Islet of Langerhans (tissue), 1 donor: Measurements from ENCODE around the gene SCYGR3.

Source experiments
- FAIRE-seq: peaks from one replicate; lab custom pipeline; 2011; peaks lifted over from hg19 to GRCh38; lab: Jason Lieb, UNC

SCYGR3 gene, protein sequence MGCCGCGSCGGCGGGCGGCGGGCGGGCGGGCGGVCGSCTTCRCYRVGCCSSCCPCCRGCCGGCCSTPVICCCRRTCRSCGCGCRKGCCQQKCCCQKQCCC

DNA sequence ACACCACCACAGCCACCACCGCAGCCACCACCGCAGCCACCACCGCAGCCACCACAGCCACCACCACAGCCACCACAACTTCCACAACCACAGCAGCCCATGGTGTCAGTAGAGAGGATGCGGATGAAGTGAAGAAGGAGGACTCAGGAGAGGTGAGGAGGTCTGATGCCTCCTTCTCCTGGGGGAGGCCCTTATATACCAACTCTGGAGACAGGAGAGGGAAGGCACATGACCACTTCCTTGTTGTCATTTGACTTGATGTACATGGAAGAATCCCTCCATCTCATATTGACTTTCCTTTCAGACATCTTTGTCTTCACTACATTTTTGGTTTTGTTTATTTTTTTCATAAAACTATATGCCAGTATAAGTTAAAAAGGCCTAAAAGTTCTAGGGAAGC is at the start of gene SCYGR3:
SCYGR3 (minus strand) TSS at position 101 of the 400 bp plus-strand sequence; CDS start at position 101, 0 bp downstream.
- FAIRE-seq = no peak

DNA sequence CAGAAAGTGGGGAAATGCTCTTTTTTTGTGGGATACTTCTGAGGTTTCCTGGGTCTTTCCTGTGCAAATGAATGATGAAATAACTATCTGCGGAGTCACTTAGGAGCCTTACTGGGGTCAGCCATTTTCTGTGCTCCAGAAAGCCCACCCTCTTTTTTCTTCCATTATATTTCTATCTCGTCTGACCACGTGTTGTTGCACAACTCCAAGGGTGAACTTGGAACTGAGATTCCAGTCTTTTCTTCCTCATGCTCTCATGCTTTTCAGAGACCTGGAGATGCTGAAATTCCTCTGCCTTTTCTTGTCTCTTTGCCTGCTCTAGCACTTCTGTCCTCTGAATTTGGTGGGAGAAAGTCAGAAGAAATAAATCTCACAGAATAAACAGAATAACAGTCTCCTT is 47.2 kb upstream of the SCYGR3 start:
- FAIRE-seq = no peak

DNA sequence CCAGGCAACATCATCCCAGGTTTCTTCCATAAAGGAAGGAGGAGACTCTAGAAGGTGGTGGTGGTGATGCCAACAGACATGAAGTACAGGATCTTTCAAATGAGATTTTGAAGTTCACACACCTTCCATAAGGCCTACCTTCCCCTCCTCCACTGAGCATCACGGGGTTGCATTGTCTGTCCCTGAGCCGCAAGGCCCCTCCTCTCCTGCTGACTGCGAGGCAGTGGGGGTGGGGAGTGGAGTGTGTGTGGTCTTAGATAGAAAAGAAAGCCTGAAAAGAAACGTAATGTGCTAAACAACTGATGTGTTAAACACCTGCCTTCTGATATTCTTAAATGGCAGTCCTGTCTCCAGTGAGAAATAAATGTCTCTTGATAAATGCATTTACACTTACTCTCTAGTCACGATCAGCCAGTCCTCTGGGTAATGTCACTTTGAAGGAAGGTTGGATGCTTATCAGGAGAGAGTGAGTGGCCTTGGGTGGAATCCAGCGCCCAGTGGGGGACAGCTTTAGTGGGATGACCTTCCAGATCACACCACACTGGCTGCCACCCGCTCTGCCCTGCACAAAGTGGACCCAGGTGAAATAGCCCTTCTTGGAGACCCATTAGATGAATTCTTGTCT is 46.5 kb upstream of the SCYGR3 start:
- FAIRE-seq = no peak

- FAIRE-seq = no peak
These were observed 42.7 kb upstream of the SCYGR3 start for GRCh38 chr2:227657199-227657845.

- peak; percentile 43 for FAIRE-seq
These were observed 40.8 kb upstream of the SCYGR3 start for GRCh38 chr2:227655454-227655853.

DNA sequence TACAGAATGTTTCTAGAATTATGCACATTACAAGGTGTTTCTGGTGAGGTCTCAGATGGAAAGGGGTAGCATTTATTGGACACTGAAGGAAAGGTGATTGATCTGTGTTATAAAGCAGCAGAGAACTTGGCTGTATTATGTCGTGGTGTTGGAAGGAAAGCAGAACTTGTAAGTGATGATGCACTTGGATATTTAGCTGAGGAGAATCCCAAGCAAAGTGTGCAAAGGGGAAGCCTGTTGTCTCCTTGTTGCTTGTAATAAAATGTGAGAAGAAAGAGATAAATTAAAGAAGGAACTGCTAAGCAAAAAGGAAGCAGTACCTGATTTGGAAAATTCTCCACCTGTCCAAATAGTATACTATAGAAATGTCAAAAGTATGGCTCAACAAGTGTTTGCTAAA is 39.8 kb upstream of the SCYGR3 start:
- FAIRE-seq = no peak

DNA sequence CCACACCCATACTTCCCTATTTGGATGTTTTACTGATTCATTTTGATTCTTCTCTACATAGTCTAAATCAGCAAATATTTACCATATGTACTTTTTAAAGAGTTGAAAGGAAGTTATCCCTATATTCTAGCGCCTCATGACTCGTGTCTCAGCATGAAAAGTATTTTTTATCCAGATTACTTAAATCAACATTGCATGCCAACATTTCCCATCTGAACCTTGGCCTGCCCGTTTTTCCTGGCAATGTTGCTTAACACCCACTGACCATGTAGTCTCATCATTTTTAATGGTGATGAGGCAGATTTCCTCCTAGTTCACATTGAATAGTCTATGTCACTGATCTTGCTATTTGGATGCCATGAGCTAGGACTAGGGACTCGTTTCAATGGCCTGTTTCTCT is 38.8 kb upstream of the SCYGR3 start:
- FAIRE-seq = no peak

GRCh38 chr2:227643990-227644551 is 29.4 kb upstream of the SCYGR3 start:
- no peak for FAIRE-seq

- FAIRE-seq = no peak
These were observed 28.0 kb upstream of the SCYGR3 start for GRCh38 chr2:227642656-227643055.

GRCh38 chr2:227634201-227634600 is 19.6 kb upstream of the SCYGR3 start:
- no peak for FAIRE-seq

- FAIRE-seq = no peak
These were observed 18.2 kb upstream of the SCYGR3 start for GRCh38 chr2:227632827-227633226.

GRCh38 chr2:227630322-227630721 is 15.7 kb upstream of the SCYGR3 start:
- FAIRE-seq = no peak

GRCh38 chr2:227629435-227629834 is 14.8 kb upstream of the SCYGR3 start:
- no peak for FAIRE-seq

DNA sequence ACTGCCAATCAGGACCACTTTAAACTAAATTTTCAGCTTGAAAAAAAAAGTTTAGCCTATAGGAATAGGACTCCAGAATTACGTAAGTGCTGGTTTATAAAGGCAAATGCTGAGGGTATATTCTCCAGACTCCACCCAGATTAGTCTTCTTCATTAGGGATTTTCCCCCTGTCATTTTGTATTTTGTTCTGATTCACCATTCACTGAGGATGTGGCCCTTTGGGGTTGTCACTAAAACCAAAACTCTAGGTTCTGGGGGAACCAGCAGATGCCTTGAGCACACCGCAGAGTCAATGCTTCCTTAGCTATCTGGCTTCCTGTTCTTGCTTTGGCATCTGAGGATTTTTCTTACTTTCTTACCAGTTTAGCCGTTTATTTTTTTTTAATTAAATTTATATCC is 13.1 kb upstream of the SCYGR3 start:
- no peak for FAIRE-seq

DNA sequence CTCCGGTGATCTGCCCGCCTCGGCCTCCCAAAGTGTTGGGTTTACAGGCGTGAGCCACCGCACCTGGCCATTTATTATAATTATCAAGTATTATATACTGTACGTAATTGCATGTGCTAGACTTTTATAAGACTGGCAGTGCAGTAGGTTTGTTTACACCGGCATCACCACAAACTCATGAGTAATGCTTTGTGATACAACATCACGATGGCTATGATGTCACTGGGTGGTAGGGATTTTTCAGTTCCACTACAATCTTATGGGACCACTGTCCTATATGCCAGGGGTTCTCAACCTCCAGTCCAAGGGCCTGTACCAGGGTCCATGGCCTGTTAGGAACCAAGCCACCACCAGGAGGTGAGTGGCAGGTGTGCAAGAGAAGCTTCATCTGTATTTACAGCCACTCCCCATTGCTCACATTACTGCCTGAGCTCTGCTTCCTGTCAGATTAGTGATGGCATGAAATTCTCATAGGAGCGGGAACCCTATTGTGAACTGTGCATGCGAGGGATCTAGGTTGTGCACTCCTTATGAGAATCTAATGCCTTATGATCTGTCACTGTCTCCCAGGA is 12.0 kb upstream of the SCYGR3 start:
- no peak for FAIRE-seq

GRCh38 chr2:227625420-227625819 is 10.8 kb upstream of the SCYGR3 start:
- FAIRE-seq = no peak

- no peak for FAIRE-seq
These were observed 8.6 kb upstream of the SCYGR3 start for GRCh38 chr2:227623226-227623625.

DNA sequence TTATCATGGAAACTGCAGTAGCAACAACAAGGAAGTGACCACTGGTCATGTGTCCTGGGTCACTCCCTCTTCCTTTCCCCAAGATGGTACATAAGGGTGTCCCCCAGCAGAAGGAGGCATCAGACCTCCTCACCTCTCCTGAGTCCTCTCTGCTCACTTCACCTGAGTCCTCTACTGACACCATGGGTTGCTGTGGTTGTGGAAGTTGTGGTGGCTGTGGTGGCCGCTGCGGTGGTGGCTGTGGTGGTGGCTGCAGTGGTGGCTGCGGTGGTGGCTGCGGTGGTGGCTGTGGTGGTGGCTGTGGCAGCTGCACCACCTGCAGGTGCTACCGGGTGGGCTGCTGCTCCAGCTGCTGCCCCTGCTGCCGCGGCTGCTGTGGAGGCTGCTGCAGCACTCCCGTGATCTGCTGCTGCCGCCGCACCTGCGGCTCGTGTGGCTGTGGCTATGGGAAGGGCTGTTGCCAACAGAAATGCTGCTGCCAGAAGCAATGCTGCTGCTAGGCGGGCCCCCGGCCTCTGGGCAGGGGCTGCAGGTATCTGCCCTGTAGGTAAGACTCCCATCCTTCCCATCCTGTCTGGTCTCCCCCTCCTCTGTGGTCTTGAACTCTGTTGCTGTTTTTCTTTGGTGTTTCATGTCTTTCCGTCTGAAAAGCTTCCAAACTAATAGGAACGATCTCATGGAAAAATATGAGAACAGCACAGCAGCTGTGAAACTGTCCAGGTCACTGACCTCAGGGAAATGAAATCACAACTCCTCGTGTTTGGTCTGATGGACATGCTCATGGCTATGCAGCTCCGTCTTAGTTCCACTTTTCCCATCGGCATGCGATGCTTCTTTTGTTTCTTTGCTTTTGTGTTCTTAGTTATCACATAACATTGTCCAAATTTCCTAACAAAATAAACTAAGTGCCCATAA is 2.9 kb upstream of the SCYGR3 start, which contains the start of gene SCYGR4:
SCYGR4 (plus strand) TSS at position 183 of the 915 bp plus-strand sequence; CDS start at position 183, 0 bp downstream.
- FAIRE-seq = no peak

DNA sequence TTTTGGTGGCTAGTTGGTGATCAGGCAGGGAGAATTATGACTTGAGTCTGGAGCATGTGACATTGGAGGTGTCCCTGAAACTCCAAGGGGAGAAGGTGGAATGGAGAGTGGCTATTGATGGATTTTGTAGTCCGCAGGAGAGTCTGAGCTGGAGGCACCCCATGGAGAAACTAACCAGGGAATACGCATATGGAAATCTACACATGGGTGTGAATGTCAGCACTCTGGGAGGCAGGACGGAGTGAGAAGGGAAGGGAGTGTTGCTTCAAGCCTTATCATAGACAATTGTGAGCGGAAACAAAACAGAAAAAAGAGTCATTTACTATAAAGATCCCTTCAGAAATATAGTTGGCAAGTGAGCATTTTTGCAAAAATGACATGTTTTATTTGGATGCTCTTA is 2.0 kb upstream of the SCYGR3 start:
- no peak for FAIRE-seq

- FAIRE-seq = no peak
These were observed 1.3 kb upstream of the SCYGR3 start for GRCh38 chr2:227615906-227616305.

- FAIRE-seq = no peak
These were observed 541 bp upstream of the SCYGR3 start for GRCh38 chr2:227615181-227615580.

DNA sequence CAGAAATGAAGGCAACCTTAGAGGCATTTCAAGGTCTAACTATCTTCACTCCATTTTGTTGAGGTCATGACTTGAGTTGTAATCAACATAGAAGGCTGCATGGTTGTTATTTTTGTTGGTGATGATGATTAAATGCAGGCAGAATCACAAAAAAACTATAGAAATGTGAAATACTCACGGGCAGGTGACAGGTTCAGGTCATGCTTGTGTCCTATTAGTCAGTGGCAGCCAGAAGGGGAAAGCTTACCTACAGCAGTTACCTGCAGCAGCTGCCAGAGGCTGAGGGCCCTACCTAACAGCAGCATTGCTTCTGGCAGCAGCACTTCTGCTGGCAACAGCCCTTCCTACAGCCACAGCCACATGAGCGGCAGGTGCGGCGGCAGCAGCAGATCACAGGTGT is 394 bp downstream of the SCYGR3 start:
- FAIRE-seq = no peak
